ENCODE results near the gene NPTX2.

Gene NPTX2

GRCh38 chr7:98655611-98656010, 38.5 kb downstream of the NPTX2 start:
- Histone ChIP-seq H3K9ac (ENCODE audit: low read length) (no peak overlapping the region), H3K27me3 (ENCODE audit: control insufficient read depth, insufficient read depth, low read length) (peaks cover 6% of the 10 kb centered on the region; the same call in 1 of the 2 replicates)

DNA sequence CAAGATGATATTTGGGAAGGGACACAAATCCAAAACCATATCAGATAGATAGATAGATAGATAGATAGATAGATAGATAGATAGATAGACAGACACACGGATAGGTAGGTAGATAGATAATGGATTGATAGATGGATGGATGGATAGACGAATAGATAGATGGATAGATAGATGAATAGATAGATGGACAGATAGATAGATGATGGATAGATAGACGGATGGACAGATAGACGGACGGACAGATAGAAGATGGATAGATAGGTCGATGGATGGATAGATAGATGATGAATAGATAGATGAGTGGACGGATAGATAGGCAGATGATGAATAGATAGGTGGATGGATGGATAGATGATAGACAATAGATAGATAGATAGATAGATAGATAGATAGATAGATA, 39.8 kb downstream of the NPTX2 start:
- no peaks in the 10 kb centered on the region for H3K4me1 ChIP-seq (ENCODE audit: control insufficient read depth, insufficient read depth, low read length)
- no peak overlapping the region for H3K4me3 ChIP-seq (ENCODE audit: low read depth, low read length)
- H3K27me3 ChIP-seq (ENCODE audit: control insufficient read depth, insufficient read depth, low read length): peaks cover 6% of the 10 kb centered on the region; the same call in 1 of the 2 replicates
- H3K36me3 ChIP-seq (ENCODE audit: control insufficient read depth, insufficient read depth, low read length): no peaks in the 10 kb centered on the region
- no peaks in the 10 kb centered on the region for H3K9me3 ChIP-seq (ENCODE audit: control insufficient read depth, insufficient read depth, low read depth, low read length)
- no peak overlapping the region for H3K27ac ChIP-seq (ENCODE audit: low read depth, low read length)
- H3K9ac ChIP-seq (ENCODE audit: low read length): no peak overlapping the region

More at GRCh38 chr7:98655611-98656010, 38.5 kb downstream of the NPTX2 start:
- H3K4me3 ChIP-seq (ENCODE audit: low read depth, low read length): no peak overlapping the region
- no peaks in the 10 kb centered on the region for H3K9me3 ChIP-seq (ENCODE audit: control insufficient read depth, insufficient read depth, low read depth, low read length)
- no peak overlapping the region for H3K27ac ChIP-seq (ENCODE audit: low read depth, low read length)
- H3K36me3 ChIP-seq (ENCODE audit: control insufficient read depth, insufficient read depth, low read length): no peaks in the 10 kb centered on the region
- H3K4me1 ChIP-seq (ENCODE audit: control insufficient read depth, insufficient read depth, low read length): no peaks in the 10 kb centered on the region

DNA sequence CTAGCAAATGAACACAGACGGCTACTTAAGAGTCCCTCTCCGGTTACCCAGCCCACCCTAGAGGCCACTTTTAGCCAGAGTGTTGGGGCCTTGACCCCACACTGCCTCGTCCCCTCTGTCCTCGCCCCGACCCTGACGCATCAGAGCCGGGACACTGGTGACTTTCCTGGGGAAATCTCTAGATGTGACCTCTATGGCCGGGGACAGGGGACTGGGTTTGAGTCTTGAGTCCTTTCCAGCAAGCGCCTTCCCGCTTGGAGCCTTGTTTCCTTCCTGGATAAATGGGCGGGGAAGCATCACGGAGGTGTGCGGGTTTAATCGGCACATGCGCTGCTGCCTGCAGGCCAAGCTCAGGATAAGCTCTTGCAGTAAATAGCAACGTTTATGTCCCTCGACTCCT, 40.7 kb downstream of the NPTX2 start:
- H3K9me3 ChIP-seq (ENCODE audit: control insufficient read depth, insufficient read depth, low read depth, low read length): no peaks in the 10 kb centered on the region
- no peaks in the 10 kb centered on the region for H3K36me3 ChIP-seq (ENCODE audit: control insufficient read depth, insufficient read depth, low read length)
- no peaks in the 10 kb centered on the region for H3K4me1 ChIP-seq (ENCODE audit: control insufficient read depth, insufficient read depth, low read length)
- peaks cover 6% of the 10 kb centered on the region; the same call in 1 of the 2 replicates for H3K27me3 ChIP-seq (ENCODE audit: control insufficient read depth, insufficient read depth, low read length)
- no peak overlapping the region for H3K27ac ChIP-seq (ENCODE audit: low read depth, low read length)
- no peak overlapping the region for H3K9ac ChIP-seq (ENCODE audit: low read length)
- H3K4me3 ChIP-seq (ENCODE audit: low read depth, low read length): no peak overlapping the region

GRCh38 chr7:98659756-98660155, 42.7 kb downstream of the NPTX2 start:
- Histone ChIP-seq H3K4me1 (ENCODE audit: control insufficient read depth, insufficient read depth, low read length) (no peaks in the 10 kb centered on the region), H3K27ac (ENCODE audit: low read depth, low read length) (no peak overlapping the region), H3K4me3 (ENCODE audit: low read depth, low read length) (no peak overlapping the region), H3K36me3 (ENCODE audit: control insufficient read depth, insufficient read depth, low read length) (no peaks in the 10 kb centered on the region), H3K9ac (ENCODE audit: low read length) (no peak overlapping the region), H3K27me3 (ENCODE audit: control insufficient read depth, insufficient read depth, low read length) (peaks cover 23% of the 10 kb centered on the region), H3K9me3 (ENCODE audit: control insufficient read depth, insufficient read depth, low read depth, low read length) (no peaks in the 10 kb centered on the region)

DNA sequence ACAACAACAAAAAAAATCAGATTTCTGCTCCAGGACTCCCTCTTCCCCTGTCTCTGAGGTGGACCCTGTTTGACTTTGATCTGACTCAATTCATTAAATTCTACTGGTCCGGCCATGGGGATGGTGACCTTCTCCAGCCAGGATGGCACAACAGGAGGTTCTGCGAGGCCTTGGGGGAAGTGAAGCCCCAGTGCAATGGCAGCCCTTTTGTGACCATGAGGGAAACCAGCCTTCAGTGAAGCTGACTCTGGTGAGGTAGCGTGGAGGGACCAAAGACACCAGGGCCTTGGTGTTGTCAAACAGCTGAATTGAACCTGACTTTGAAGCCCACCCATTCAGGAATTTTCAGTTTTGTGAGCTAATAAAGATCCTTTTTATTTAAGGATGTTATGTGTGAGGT, 44.5 kb downstream of the NPTX2 start:
- Histone ChIP-seq H3K36me3 (ENCODE audit: control insufficient read depth, insufficient read depth, low read length) (no peaks in the 10 kb centered on the region), H3K27ac (ENCODE audit: low read depth, low read length) (no peak overlapping the region), H3K9me3 (ENCODE audit: control insufficient read depth, insufficient read depth, low read depth, low read length) (no peaks in the 10 kb centered on the region), H3K4me1 (ENCODE audit: control insufficient read depth, insufficient read depth, low read length) (no peaks in the 10 kb centered on the region), H3K9ac (ENCODE audit: low read length) (no peak overlapping the region), H3K27me3 (ENCODE audit: control insufficient read depth, insufficient read depth, low read length) (peaks cover 32% of the 10 kb centered on the region), H3K4me3 (ENCODE audit: low read depth, low read length) (no peak overlapping the region)

DNA sequence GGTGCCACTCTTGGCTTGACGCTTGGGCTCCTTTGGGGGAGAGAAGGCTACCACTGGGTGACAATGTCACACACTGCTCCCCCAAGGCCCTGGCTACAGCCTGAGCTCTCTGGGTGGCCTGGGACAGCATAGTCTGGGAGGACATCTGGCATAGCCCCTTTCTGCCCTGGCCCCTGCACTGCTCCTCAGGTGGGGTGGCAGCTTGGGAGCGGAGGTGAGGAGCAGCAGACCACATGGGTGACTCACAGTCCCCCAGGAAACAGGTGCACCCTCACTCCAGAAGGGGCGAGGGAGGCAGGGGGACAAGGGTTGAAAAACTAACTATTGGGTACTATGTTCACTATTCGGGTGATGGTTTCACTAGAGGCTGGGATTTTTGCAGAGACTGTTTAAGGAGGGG, 45.2 kb downstream of the NPTX2 start:
- Histone ChIP-seq H3K9me3 (ENCODE audit: control insufficient read depth, insufficient read depth, low read depth, low read length) (no peaks in the 10 kb centered on the region), H3K4me1 (ENCODE audit: control insufficient read depth, insufficient read depth, low read length) (no peaks in the 10 kb centered on the region), H3K36me3 (ENCODE audit: control insufficient read depth, insufficient read depth, low read length) (no peaks in the 10 kb centered on the region), H3K27ac (ENCODE audit: low read depth, low read length) (no peak overlapping the region), H3K9ac (ENCODE audit: low read length) (no peak overlapping the region), H3K4me3 (ENCODE audit: low read depth, low read length) (no peak overlapping the region), H3K27me3 (ENCODE audit: control insufficient read depth, insufficient read depth, low read length) (peaks cover 38% of the 10 kb centered on the region)

GRCh38 chr7:98664882-98665281, 47.8 kb downstream of the NPTX2 start:
- Histone ChIP-seq H3K27me3 (ENCODE audit: control insufficient read depth, insufficient read depth, low read length) (peaks cover 57% of the 10 kb centered on the region), H3K9me3 (ENCODE audit: control insufficient read depth, insufficient read depth, low read depth, low read length) (no peaks in the 10 kb centered on the region), H3K27ac (ENCODE audit: low read depth, low read length) (no peak overlapping the region), H3K4me3 (ENCODE audit: low read depth, low read length) (no peak overlapping the region), H3K9ac (ENCODE audit: low read length) (no peak overlapping the region), H3K36me3 (ENCODE audit: control insufficient read depth, insufficient read depth, low read length) (no peaks in the 10 kb centered on the region), H3K4me1 (ENCODE audit: control insufficient read depth, insufficient read depth, low read length) (no peaks in the 10 kb centered on the region; the same call in 1 of the 2 replicates)

- Histone ChIP-seq H3K27me3 (ENCODE audit: control insufficient read depth, insufficient read depth, low read length) (peaks cover 79% of the 10 kb centered on the region), H3K4me1 (ENCODE audit: control insufficient read depth, insufficient read depth, low read length) (no peaks in the 10 kb centered on the region; the same call in 1 of the 2 replicates), H3K36me3 (ENCODE audit: control insufficient read depth, insufficient read depth, low read length) (no peaks in the 10 kb centered on the region), H3K27ac (ENCODE audit: low read depth, low read length) (no peak overlapping the region), H3K9ac (ENCODE audit: low read length) (no peak overlapping the region), H3K4me3 (ENCODE audit: low read depth, low read length) (no peak overlapping the region), H3K9me3 (ENCODE audit: control insufficient read depth, insufficient read depth, low read depth, low read length) (peaks cover 8% of the 10 kb centered on the region)
Observed at GRCh38 chr7:98668255-98668654, 51.2 kb downstream of the NPTX2 start.

- H3K27ac ChIP-seq (ENCODE audit: low read depth, low read length): no peak overlapping the region
- no peak overlapping the region for H3K9ac ChIP-seq (ENCODE audit: low read length)
- H3K36me3 ChIP-seq (ENCODE audit: control insufficient read depth, insufficient read depth, low read length): no peaks in the 10 kb centered on the region
- peaks cover 8% of the 10 kb centered on the region for H3K9me3 ChIP-seq (ENCODE audit: control insufficient read depth, insufficient read depth, low read depth, low read length)
- H3K4me1 ChIP-seq (ENCODE audit: control insufficient read depth, insufficient read depth, low read length): no peaks in the 10 kb centered on the region; the same call in 1 of the 2 replicates
- no peak overlapping the region for H3K4me3 ChIP-seq (ENCODE audit: low read depth, low read length)
- peaks cover 68% of the 10 kb centered on the region for H3K27me3 ChIP-seq (ENCODE audit: control insufficient read depth, insufficient read depth, low read length)
Observed at GRCh38 chr7:98669329-98670000, 52.4 kb downstream of the NPTX2 start.

DNA sequence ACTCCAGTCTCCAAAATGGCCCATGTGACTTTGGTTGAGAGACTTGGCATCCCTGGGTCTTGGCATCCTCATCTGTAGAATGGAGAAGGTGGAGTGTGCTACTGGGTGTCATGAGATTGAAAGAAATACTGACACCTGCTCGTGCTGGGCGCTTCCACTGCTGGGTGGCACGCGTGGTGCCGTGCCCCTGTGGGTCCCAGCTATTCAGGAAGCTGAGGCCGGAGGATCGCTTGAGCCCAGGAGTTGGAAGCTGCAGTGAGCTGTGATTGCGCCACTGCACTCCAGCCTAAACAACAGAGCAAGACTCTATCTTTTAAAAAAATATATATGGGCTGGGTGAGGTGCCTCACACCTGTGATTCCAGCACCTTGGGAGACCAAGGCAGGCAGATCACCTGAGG, 53.1 kb downstream of the NPTX2 start:
- peaks cover 68% of the 10 kb centered on the region for H3K27me3 ChIP-seq (ENCODE audit: control insufficient read depth, insufficient read depth, low read length)
- H3K9ac ChIP-seq (ENCODE audit: low read length): no peak overlapping the region
- no peaks in the 10 kb centered on the region; the same call in 1 of the 2 replicates for H3K4me1 ChIP-seq (ENCODE audit: control insufficient read depth, insufficient read depth, low read length)
- no peaks in the 10 kb centered on the region for H3K36me3 ChIP-seq (ENCODE audit: control insufficient read depth, insufficient read depth, low read length)
- peaks cover 8% of the 10 kb centered on the region for H3K9me3 ChIP-seq (ENCODE audit: control insufficient read depth, insufficient read depth, low read depth, low read length)
- H3K4me3 ChIP-seq (ENCODE audit: low read depth, low read length): no peak overlapping the region
- H3K27ac ChIP-seq (ENCODE audit: low read depth, low read length): no peak overlapping the region

DNA sequence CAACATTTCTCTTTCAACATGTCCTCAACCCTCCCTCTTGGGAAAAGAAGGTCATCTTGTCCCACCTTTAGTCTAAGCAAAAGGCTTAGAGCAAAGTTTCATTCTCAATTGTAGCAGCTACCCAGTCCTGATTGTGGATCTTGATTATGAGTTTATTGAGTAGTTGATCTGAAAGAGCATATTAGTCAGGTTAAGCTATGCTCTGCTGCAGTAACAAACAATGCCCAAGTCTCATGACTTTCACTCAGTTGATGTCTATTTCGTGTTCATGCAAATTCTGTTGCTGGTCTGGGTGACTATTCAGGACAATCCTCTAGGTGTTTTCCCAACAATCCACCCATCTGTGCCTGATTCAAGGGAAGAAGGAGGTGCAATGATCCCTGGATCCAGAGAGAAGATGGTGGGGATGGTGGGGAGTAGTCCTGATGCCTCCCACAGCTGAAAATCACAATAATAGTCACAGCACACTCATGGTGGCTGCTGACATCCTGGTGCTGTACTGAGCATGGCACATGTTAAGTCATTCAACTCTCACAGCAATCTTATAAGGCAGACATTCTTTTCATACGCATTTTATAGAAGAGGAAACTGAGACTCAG, 54.7 kb downstream of the NPTX2 start:
- H3K4me1 ChIP-seq (ENCODE audit: control insufficient read depth, insufficient read depth, low read length): no peaks in the 10 kb centered on the region; the same call in 1 of the 2 replicates
- H3K9me3 ChIP-seq (ENCODE audit: control insufficient read depth, insufficient read depth, low read depth, low read length): peaks cover 8% of the 10 kb centered on the region
- no peak overlapping the region for H3K27ac ChIP-seq (ENCODE audit: low read depth, low read length)
- no peak overlapping the region for H3K9ac ChIP-seq (ENCODE audit: low read length)
- H3K4me3 ChIP-seq (ENCODE audit: low read depth, low read length): no peak overlapping the region
- no peaks in the 10 kb centered on the region for H3K36me3 ChIP-seq (ENCODE audit: control insufficient read depth, insufficient read depth, low read length)
- H3K27me3 ChIP-seq (ENCODE audit: control insufficient read depth, insufficient read depth, low read length): peaks cover 62% of the 10 kb centered on the region
